Inflammatory macrophage (primary cell): ENCODE data around the gene H2AZ1.

Experiments used
- DNase-seq, 2 donors: peaks; one replicate each; pipeline ENCODE4 v3.0.0-alpha.2; 2020 to 2022

H2AZ1 gene

GRCh38 chr4:99945718-99946355 is 4.2 kb downstream of the H2AZ1 start:
- DNase-seq, result peak; percentile 9 to 34

- DNase-seq, result no peak
Measured at GRCh38 chr4:99943904-99944437, 6.1 kb downstream of the H2AZ1 start.

- no peak for DNase-seq
Measured at GRCh38 chr4:99938243-99938753, 11.8 kb downstream of the H2AZ1 start.

GRCh38 chr4:99934891-99935290 is 15.2 kb downstream of the H2AZ1 start:
- no peak for DNase-seq

GRCh38 chr4:99927566-99927965 is 22.5 kb downstream of the H2AZ1 start:
- DNase-seq, result no peak

- DNase-seq, result no peak
Measured at GRCh38 chr4:99921174-99921573, 28.9 kb downstream of the H2AZ1 start.

GRCh38 chr4:99918656-99919055 is 31.4 kb downstream of the H2AZ1 start:
- no peak for DNase-seq

GRCh38 chr4:99917575-99917974 is 32.5 kb downstream of the H2AZ1 start:
- DNase-seq, result no peak

GRCh38 chr4:99915449-99915848 is 34.6 kb downstream of the H2AZ1 start:
- no peak for DNase-seq
